Left forelimb (tissue), 1 donor: ENCODE measurements around the gene RAB4B.
"Not testable (repeated sequence)": the region's sequence is repeated elsewhere in the genome, so short reads cannot be mapped to it uniquely, and the experiment has no call there.

Experiments
- DNase-seq: peaks from one replicate; pipeline ENCODE4 v3.0.0-alpha.2; 2018; ENCODE audit warnings: low spot score

The RAB4B gene

GRCh38 chr19:40777937-40778705 is at the start of gene RAB4B:
RAB4B (plus strand) TSS chr19:40778247; CDS start chr19:40778376, 129 bp downstream.
- peak; percentile 100 for DNase-seq

DNA sequence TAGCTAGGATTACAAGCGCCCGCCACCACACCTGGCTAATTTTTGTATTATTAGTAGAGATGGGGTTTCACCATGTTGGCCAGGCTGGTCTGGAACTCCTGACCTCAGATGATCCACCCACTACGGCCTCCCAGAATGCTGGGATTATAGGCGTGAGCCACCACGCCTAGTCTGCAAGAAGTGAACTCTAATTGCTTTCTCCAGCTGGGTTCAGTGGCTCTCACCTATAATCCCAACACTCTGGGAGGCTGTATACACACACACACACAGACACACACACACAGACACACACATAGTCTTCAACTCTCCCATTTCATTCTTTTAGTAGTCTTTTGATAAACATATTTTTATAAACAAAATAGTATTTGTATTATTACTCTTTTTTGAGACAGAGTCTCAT is 48.0 kb upstream of the RAB4B start:
- DNase-seq, result not testable (repeated sequence)

DNA sequence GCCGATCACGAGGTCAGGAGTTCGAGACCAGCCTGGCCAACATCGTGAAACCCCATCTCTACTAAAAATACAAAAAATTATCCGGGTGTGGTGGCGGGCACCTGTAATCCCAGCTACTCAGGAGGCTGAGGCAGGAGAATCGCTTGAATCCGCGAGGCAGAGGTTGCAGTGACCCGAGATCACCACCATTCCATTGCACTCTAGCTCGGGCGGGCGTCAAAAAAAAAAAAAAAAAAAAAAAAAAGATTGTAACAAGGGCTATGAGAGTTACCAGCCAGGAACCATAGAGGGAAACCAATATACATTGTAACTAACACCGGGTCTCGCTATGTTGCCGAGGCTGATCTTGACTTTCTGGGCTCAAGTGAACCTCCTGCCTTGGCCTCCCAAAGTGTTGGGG is 45.7 kb upstream of the RAB4B start:
- not testable (repeated sequence) for DNase-seq

- no peak for DNase-seq
Measured at GRCh38 chr19:40733149-40733548, 44.9 kb upstream of the RAB4B start.

- DNase-seq, result no peak
Measured at GRCh38 chr19:40735013-40735771, 42.9 kb upstream of the RAB4B start.

GRCh38 chr19:40736661-40737060 is 41.4 kb upstream of the RAB4B start:
- DNase-seq, result no peak

GRCh38 chr19:40737102-40737644 is 40.9 kb upstream of the RAB4B start:
- no peak for DNase-seq

DNA sequence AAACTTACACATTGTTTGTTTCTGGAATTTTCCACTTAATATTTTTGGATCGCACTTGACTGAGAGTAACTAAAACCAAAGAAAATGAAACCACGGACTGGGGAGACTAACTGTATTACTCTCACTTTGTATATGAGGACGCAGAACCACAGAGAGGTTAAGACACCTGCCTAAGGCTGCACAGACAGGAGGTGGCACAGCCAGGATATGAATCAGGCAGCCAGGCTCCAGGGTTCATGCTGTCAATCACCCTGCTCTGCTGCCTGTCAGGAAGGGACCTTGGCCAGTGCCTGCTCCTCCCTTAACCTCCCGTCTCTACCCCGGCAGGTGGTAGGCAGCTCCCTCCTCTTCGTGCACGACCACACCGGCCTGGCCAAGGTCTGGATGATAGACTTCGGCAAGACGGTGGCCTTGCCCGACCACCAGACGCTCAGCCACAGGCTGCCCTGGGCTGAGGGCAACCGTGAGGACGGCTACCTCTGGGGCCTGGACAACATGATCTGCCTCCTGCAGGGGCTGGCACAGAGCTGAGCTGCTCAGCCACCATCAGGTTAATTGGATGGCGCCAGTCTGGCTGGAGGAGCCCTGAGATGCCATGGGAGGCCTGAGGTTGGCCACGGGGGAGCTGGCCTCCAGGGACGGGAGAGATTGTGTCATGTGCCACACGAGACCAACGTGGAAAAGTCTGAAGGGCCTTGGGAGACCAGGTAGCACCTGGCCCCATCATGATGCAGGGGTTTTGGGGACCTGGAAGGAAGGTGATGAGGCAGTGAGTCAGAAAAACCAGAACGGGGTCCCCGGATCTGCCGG is 38.8 kb upstream of the RAB4B start:
- DNase-seq, result no peak

- no peak for DNase-seq
Measured at GRCh38 chr19:40739871-40740703, 38.0 kb upstream of the RAB4B start.

DNA sequence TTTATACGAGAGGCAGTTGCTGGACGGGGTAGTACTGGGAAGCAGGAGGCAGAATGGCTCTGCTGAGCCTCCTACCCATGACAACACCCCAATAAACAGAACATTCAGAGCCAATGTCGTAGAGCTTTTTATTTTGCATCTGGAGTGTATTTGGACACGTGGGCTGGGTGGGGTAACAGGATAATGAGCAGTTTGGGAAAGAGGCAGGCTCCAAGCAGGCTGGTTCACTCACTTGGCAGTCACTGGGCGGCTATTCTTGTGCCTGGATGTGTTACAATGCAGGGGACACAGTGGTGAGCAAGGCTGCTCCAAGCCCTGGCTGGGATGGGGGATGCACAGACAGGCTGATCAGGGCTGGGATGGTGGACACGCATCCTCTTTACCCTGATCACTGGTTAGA is 37.3 kb upstream of the RAB4B start:
- peak; percentile 76 for DNase-seq

- DNase-seq, result no peak
Measured at GRCh38 chr19:40741527-40742390, 36.3 kb upstream of the RAB4B start.

GRCh38 chr19:40742477-40742876 is 35.6 kb upstream of the RAB4B start:
- no peak for DNase-seq

DNA sequence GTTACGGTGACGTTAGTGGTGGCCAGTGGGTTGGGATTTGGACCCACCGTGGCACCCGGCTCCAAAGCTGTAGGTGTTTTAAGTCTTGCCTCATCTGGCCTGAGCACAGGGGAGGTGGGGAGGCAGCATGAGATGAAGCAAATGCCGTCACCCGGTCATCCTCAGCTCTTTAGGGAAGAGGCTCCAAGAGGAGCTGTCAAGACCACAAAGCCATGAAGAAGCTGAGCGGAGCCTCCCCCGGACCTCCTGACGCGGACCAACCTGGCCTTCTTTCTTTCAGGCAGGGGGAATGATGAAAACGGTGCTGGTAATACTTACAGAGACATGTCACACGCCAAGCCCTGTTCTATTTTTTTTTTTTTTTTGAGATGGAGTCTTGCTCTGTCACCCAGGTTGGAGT is 35.2 kb upstream of the RAB4B start:
- no peak for DNase-seq

- no peak for DNase-seq
Measured at GRCh38 chr19:40743926-40744325, 34.1 kb upstream of the RAB4B start.

DNA sequence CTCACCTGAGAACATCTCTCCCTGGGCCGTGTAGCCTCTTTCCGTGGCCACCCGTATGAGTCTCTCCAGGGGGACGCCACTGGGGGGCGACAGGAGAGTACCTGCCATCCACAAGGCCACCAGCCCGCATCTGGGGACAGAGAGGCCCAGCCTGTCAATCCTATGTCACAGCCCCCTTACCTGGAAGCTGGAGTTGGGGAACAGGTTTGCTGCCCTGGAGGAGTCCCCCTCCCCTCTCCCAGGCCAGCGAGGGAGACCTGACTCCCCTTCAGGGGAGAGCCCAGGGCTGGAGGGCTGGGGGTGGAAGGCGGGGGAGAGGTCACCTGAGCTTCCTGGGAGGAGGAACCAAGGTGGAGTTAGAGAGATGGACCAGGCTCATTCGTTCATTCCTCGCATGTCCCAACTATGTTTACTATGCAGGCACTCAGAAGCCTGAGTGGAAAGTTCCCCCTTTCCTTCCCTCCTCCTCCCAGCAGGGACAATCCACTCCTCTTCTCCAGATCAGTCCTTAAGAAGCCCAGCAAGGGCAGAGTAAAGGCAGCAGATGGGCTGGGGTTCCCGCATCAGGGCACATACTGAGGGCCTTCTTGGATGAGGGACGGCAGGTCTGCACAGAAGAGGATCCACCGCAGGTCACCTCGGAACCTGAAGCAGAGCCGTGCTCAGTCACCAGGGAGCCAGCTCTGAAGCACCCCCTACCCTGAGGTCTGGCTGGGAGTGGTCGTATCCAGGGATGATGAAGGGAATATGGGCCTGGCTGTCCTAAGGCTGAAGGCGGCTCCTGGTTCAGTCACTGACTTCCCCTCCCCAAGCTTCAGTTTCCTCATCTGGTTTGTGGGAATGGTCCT is 33.3 kb upstream of the RAB4B start:
- no peak for DNase-seq

- DNase-seq, result no peak
Measured at GRCh38 chr19:40745402-40745780, 32.7 kb upstream of the RAB4B start.

GRCh38 chr19:40747536-40747935 is 30.5 kb upstream of the RAB4B start:
- no peak for DNase-seq

DNA sequence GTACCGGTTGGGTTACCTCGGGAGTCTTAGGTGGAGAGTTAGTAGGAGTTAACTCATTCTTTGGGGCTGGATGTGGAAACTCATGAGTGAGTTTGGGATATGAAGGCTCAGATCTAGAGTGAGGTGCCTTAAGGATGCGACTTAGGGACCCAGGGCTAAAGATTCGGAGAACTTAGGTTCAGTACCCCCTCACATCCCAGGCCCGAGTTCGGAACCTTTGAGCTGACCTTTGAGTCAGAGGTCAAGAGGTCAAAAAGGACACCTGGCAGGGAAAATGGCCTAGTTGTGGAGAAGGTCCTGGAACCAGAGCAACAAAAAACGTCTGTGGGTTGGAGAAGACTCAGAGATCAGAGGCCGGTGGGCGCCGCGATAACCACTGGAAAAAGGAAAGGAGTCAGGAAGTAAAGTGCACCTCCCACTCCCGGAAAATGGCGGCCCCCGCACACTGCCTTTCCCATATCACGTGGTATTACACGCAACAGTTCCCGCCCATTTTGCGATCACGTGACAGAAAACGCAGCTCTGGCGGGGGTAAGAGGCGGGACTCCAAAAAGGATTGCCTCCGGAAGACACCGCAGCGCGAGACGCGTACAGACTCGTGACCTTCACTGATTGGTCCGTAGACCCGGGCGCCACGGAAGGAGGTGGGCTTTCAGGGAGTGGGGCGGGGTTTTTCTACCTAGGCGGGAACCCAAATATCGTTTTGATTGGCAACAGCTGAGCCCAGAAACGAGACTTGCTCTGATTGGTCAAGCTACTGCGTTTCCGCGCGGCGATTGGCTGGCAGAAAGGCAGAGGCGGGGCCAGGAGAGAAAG is 27.8 kb upstream of the RAB4B start, which contains the start of gene ACTMAP:
Gene ACTMAP, minus strand, starts transcription at position 420 of the 816 bp plus-strand sequence. CDS start 674 bp downstream, outside the sequence.
- peak; percentile 100 for DNase-seq
